H1 (cell line): Measurements from ENCODE around the gene SNU13. TPM values are rescaled to one million over a fixed set of nuclear protein-coding genes. Genes with fewer than 3 reads are reported as not detected.

ENCODE experiments used
- CTCF ChIA-PET: fragments of 300-600 bp; sonication (Branson Sonifier 250); formaldehyde crosslinking; loops from one replicate; lab custom pipeline; 2021; ENCODE audit not compliant: partially characterized antibody; lab: Charles Lee
- POLR2A ChIA-PET: fragments of 300-600 bp; sonication (Branson Sonifier 250); formaldehyde crosslinking; loops from one replicate; lab custom pipeline; 2021; ENCODE audit warnings: inconsistent platforms; ENCODE audit not compliant: partially characterized antibody; lab: Charles Lee
- DNase-seq, 2 experiments: peaks; one replicate each; pipeline versions ENCODE4 v3.0.0 to v3.0.0-alpha.2; 2010 to 2022; ENCODE audit warnings: low spot score in 2 of 2, low read depth in 1 of 2, mixed read lengths in 1 of 2
- FAIRE-seq: peaks from 2 replicates; lab custom pipeline; 2011; peaks lifted over from hg19 to GRCh38; lab: Jason Lieb, UNC
- H2AFZ ChIP-seq: 2 replicates; pipeline ENCODE4 v1.8.1; 2012; ENCODE audit warnings: low read length, inconsistent platforms
- H2AK5ac ChIP-seq: 2 replicates; pipeline ENCODE4 v1.6.1; 2013; ENCODE audit warnings: low read depth, low read length
- H2BK120ac ChIP-seq: replicated peaks from 2 replicates; pipeline ENCODE3; 2013; ENCODE audit warnings: low read depth, low read length, inconsistent platforms
- H2BK12ac ChIP-seq: 2 replicates; pipeline ENCODE4 v1.6.1; 2013; ENCODE audit warnings: low read depth, low read length
- H2BK15ac ChIP-seq: 2 replicates; pipeline ENCODE4 v1.6.1; 2013; ENCODE audit warnings: low read length
- H2BK20ac ChIP-seq: 2 replicates; pipeline ENCODE4 v1.6.1; 2013; ENCODE audit warnings: low read length
- H2BK5ac ChIP-seq: 2 replicates; pipeline ENCODE4 v1.6.1; 2013; ENCODE audit warnings: low read depth, low read length
- H3K14ac ChIP-seq: 2 replicates; pipeline ENCODE4 v1.6.1; 2013; ENCODE audit warnings: inconsistent platforms; ENCODE audit not compliant: insufficient read length
- H3K18ac ChIP-seq: 2 replicates; pipeline ENCODE4 v1.6.1; 2013; ENCODE audit warnings: low read length; ENCODE audit errors: extremely low read depth
- H3K23ac ChIP-seq: 2 replicates; pipeline ENCODE4 v1.6.1; 2013; ENCODE audit warnings: inconsistent platforms; ENCODE audit not compliant: insufficient read length
- H3K23me2 ChIP-seq: 2 replicates; pipeline ENCODE4 v1.6.1; 2013; ENCODE audit warnings: low read depth, low read length
- H3K27ac ChIP-seq: 2 replicates; pipeline ENCODE4 v1.6.1; 2011; ENCODE audit warnings: low read depth, low read length, inconsistent platforms
- H3K27me3 ChIP-seq, 4 experiments: replicated peaks in 1 of 4; 1 replicate in 1 of 4; 2 replicates in 3 of 4; pipeline versions ENCODE4 v1.6.1 to v1.8.1; 2011 to 2013; ENCODE audit warnings: low read length in 3 of 4, mild to moderate bottlenecking in 3 of 4, inconsistent platforms in 2 of 4, mixed read lengths in 2 of 4, moderate library complexity in 1 of 4; ENCODE audit not compliant: control insufficient read depth in 3 of 4, insufficient read depth in 3 of 4; ENCODE audit errors: extremely low read depth in 1 of 4
- H3K36me3 ChIP-seq, 4 experiments: 2 replicates each; pipeline versions ENCODE4 v1.6.1 to v1.8.1; 2011 to 2013; ENCODE audit warnings: mild to moderate bottlenecking in 4 of 4, low read length in 3 of 4, moderate library complexity in 2 of 4, control low read depth in 1 of 4, inconsistent platforms in 1 of 4; ENCODE audit not compliant: insufficient read depth in 4 of 4, control insufficient read depth in 2 of 4
- H3K4ac ChIP-seq: replicated peaks from 2 replicates; pipeline ENCODE3; 2013; ENCODE audit warnings: low read length, low read depth, mixed read lengths, inconsistent platforms; ENCODE audit not compliant: insufficient read length
- H3K4me1 ChIP-seq, 4 experiments: replicated peaks in 1 of 4; 1 replicate in 1 of 4; 2 replicates in 3 of 4; pipeline versions ENCODE4 v1.6.1 to v1.8.1; 2011 to 2013; ENCODE audit warnings: low read length in 3 of 4, inconsistent platforms in 2 of 4, mixed read lengths in 1 of 4; ENCODE audit not compliant: insufficient read depth in 4 of 4, control insufficient read depth in 3 of 4
- H3K4me2 ChIP-seq, 2 experiments: 2 replicates each; pipeline versions ENCODE4 v1.6.1 to v1.8.1; 2011 to 2013; ENCODE audit warnings: low read depth in 2 of 2, low read length in 2 of 2, control low read depth in 1 of 2, inconsistent platforms in 1 of 2, mild to moderate bottlenecking in 1 of 2; ENCODE audit not compliant: insufficient read depth in 1 of 2
- H3K4me3 ChIP-seq, 4 experiments: fragments of 200-600, 300-600 bp in 1 of 4; sonication (generic), shearing (Covaris generic), sonication (Bioruptor Twin) in 1 of 4; 2 replicates each; pipeline versions ENCODE4 v1.5.1 to v1.8.1; 2011 to 2016; ENCODE audit warnings: low read length in 4 of 4, low read depth in 3 of 4, control low read depth in 2 of 4, inconsistent platforms in 2 of 4, mild to moderate bottlenecking in 2 of 4, mixed read lengths in 1 of 4, moderate library complexity in 1 of 4; ENCODE audit not compliant: insufficient read depth in 2 of 4; ENCODE audit errors: extremely low read depth in 1 of 4
- H3K56ac ChIP-seq: replicated peaks from 2 replicates; pipeline ENCODE3; 2013; ENCODE audit warnings: low read depth, mild to moderate bottlenecking, mixed read lengths, low read length, inconsistent platforms; ENCODE audit not compliant: insufficient read length
- H3K79me1 ChIP-seq: 2 replicates; pipeline ENCODE4 v1.6.1; 2013; ENCODE audit warnings: low read depth, low read length, control low read depth
- H3K79me2 ChIP-seq, 2 experiments: 2 replicates each; pipeline versions ENCODE4 v1.6.1 to v1.8.1; 2012 to 2013; ENCODE audit warnings: low read length in 2 of 2, mild to moderate bottlenecking in 2 of 2, inconsistent platforms in 1 of 2; ENCODE audit not compliant: insufficient read depth in 2 of 2, control insufficient read depth in 1 of 2
- H3K9ac ChIP-seq, 4 experiments: replicated peaks in 1 of 4; 1 replicate in 1 of 4; 2 replicates in 3 of 4; pipeline versions ENCODE4 v1.6.1 to v1.8.1; 2011 to 2013; ENCODE audit warnings: low read depth in 3 of 4, low read length in 3 of 4, control low read depth in 2 of 4, mild to moderate bottlenecking in 2 of 4, moderate library complexity in 2 of 4, inconsistent platforms in 1 of 4; ENCODE audit errors: extremely low read depth in 1 of 4
- H3K9me3 ChIP-seq, 2 experiments: 2 replicates each; pipeline versions ENCODE4 v1.6.1 to v1.8.1; 2012 to 2013; ENCODE audit warnings: mild to moderate bottlenecking in 2 of 2, moderate library complexity in 2 of 2, control low read depth in 1 of 2, inconsistent platforms in 1 of 2, low read depth in 1 of 2, low read length in 1 of 2, mixed read lengths in 1 of 2; ENCODE audit not compliant: insufficient read depth in 2 of 2
- H4K20me1 ChIP-seq, 2 experiments: replicated peaks in 1 of 2; 2 replicates each; pipeline versions ENCODE3 to v1.8.1; 2011 to 2013; ENCODE audit warnings: inconsistent platforms in 2 of 2, low read length in 2 of 2, mild to moderate bottlenecking in 1 of 2; ENCODE audit not compliant: insufficient read depth in 2 of 2, control insufficient read depth in 1 of 2
- H4K5ac ChIP-seq: 2 replicates; pipeline ENCODE4 v1.6.1; 2013; ENCODE audit warnings: low read length, low read depth, mixed read lengths, inconsistent platforms; ENCODE audit not compliant: insufficient read length
- H4K8ac ChIP-seq: 2 replicates; pipeline ENCODE4 v1.8.0; 2013; ENCODE audit warnings: mild to moderate bottlenecking, moderate library complexity, low read length, inconsistent platforms; ENCODE audit not compliant: insufficient read depth; ENCODE audit errors: extremely low read depth
- H4K91ac ChIP-seq: replicated peaks from 2 replicates; pipeline ENCODE3; 2013; ENCODE audit warnings: low read length, mixed read lengths, inconsistent platforms; ENCODE audit not compliant: insufficient read length
- CBX8 ChIP-seq: fragments of 300-800, 300-1000 bp; sonication (generic); IDR thresholded peaks from 2 replicates; pipeline ENCODE4 v1.7.1; 2016; ENCODE audit warnings: low read depth, low read length, borderline replicate concordance
- CTBP2 ChIP-seq: IDR thresholded peaks from 2 replicates; pipeline ENCODE4 v1.7.0; 2011; ENCODE audit warnings: borderline replicate concordance, mild to moderate bottlenecking, moderate library complexity, mixed read lengths, low read length; ENCODE audit not compliant: insufficient read depth, insufficient read length
- EGR1 ChIP-seq: IDR thresholded peaks from 2 replicates; pipeline ENCODE4 v1.6.1; 2011; ENCODE audit warnings: low read depth, low read length, borderline replicate concordance
- GABPA ChIP-seq: IDR thresholded peaks from 2 replicates; pipeline ENCODE4 v1.6.1; 2011; ENCODE audit warnings: mild to moderate bottlenecking, low read length, moderate library complexity, borderline replicate concordance; ENCODE audit not compliant: insufficient read depth
- KDM4A ChIP-seq: IDR thresholded peaks from one replicate; pipeline ENCODE4 v1.7.1; 2012; ENCODE audit warnings: low read depth, mild to moderate bottlenecking, moderate library complexity, low read length, inconsistent platforms; ENCODE audit not compliant: severe bottlenecking
- RAD21 ChIP-seq, 2 experiments: IDR thresholded peaks in 1 of 2; conservative IDR thresholded peaks in 1 of 2; 2 replicates each; pipeline ENCODE4 v1.6.1; 2011; ENCODE audit warnings: low read depth in 2 of 2, low read length in 2 of 2, improper control_type of control experiment in 1 of 2, inconsistent platforms in 1 of 2, mild to moderate bottlenecking in 1 of 2, moderate library complexity in 1 of 2
- RXRA ChIP-seq: IDR thresholded peaks from 2 replicates; pipeline ENCODE4 v1.6.1; 2011; ENCODE audit warnings: low read depth, mild to moderate bottlenecking, low read length, moderate library complexity; ENCODE audit not compliant: insufficient read depth
- SAP30 ChIP-seq: fragments of 300-600 bp; sonication (generic); IDR thresholded peaks from 2 replicates; pipeline ENCODE4 v1.7.1; 2012; ENCODE audit warnings: low read length, moderate library complexity, mild to moderate bottlenecking, inconsistent platforms; ENCODE audit not compliant: insufficient read depth, insufficient replicate concordance
- SUZ12 ChIP-seq: fragments of 200-600 bp; sonication (generic); IDR thresholded peaks from 2 replicates; pipeline ENCODE4 v1.6.1; 2012; ENCODE audit warnings: mild to moderate bottlenecking, inconsistent platforms, low read length, moderate library complexity, mixed read lengths
- TEAD4 ChIP-seq: IDR thresholded peaks from 2 replicates; pipeline ENCODE4 v1.6.1; 2012; ENCODE audit warnings: low read depth, low read length, inconsistent platforms, mixed read lengths
- ZNF274 ChIP-seq: IDR thresholded peaks from 2 replicates; pipeline ENCODE4 v1.7.0; 2012; ENCODE audit warnings: low read length, borderline replicate concordance; ENCODE audit errors: extremely low read depth
- WGBS, 2 experiments: shearing (Covaris generic) in 1 of 2; methylation state at CpG; one replicate each; pipeline versions ENCODE4 v1.1.6 to v1.1.7; 2013 to 2015; ENCODE audit warnings: low lambda C conversion rate in 2 of 2, mixed read lengths in 2 of 2, inconsistent platforms in 1 of 2, low coverage in 1 of 2, missing lambda C conversion rate in 1 of 2; ENCODE audit not compliant: insufficient replicate concordance in 2 of 2, insufficient coverage in 1 of 2, insufficient read length in 1 of 2; ENCODE audit errors: extremely low coverage in 1 of 2, missing lambda C conversion rate in 1 of 2; 5-methylcytosine and 5-hydroxymethylcytosine counted together
- polyA plus RNA-seq, 7 experiments: library from polyadenylated mRNA; depleted of rRNA in 3 of 7; stranded (reverse) in 5 of 7; unstranded in 2 of 7; fragments of >200 nt in 5 of 7; fragments of 200-250 nt in 2 of 7; gene quantifications; 1 replicate in 5 of 7; 2 replicates in 1 of 7; 4 replicates in 1 of 7; pipeline versions ENCODE4 v1.2.1 to v1.2.3, GENCODE V29; 2011 to 2013; ENCODE audit warnings: missing spikeins in 2 of 7, mixed read lengths in 2 of 7
- total RNA-seq: library from RNA; stranded (reverse); fragmentation: NEBNext Ultra II Directional; extraction: Animal tissue kit (Norgen Biotek cat#: 25700); gene quantifications from 2 replicates; pipeline ENCODE4 v1.2.1, GENCODE V29; 2021
- TF ChIP-seq, protein P1 (sequence below): IDR thresholded peaks from 2 replicates; pipeline ENCODE4 v1.6.1; 2012; ENCODE audit warnings: inconsistent platforms

Gene SNU13
- total and polyA plus RNA-seq, 2 of the 8 experiments (the other 6 are each of a cell fraction or from before 2014, with no cell fraction given) = 241 to 281 TPM

DNA sequence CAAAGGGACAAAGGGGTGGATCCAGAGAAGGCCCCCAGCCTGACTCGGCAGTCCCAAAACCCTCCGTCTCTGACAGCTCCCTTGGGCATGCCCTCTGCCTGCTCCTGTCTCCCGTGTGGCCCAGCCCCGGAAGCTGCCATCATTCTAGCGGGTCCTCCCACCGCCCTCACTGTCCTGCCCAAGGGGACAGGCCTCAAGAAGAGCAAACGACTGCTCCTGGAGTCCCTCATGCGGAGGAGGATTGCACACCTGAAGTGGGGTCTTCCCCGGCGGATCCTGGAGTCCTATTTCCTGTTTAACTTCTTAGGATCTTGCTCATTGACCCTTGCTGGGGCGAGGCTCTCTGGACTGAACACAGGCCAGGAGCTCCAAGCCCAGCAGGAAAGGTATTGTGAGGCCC, 8.0 kb upstream of the SNU13 start:
- H3K56ac ChIP-seq = no peak overlapping the region
- no peak overlapping the region for H3K14ac ChIP-seq
- no peak overlapping the region for H2BK5ac ChIP-seq
- WGBS, 2 experiments = 87% methylated on average over 11 of the region's 11 CpGs; no CpG with 5 or more reads in 1 of the 2 experiments
- H4K91ac ChIP-seq = no peak overlapping the region
- H3K4me1 ChIP-seq = peaks cover 0 to 6% (median 4%) of the 10 kb centered on the region in 4 experiments; a peak in 5 of 7 replicates
- no peak overlapping the region for H2AFZ ChIP-seq
- H3K27ac ChIP-seq = no peak overlapping the region
- H3K4ac ChIP-seq = no peak overlapping the region
- no peaks in the 10 kb centered on the region for H3K79me2 ChIP-seq
- FAIRE-seq (no peak), DNase-seq (no peak)
- H3K18ac ChIP-seq = peak overlapping the region; percentile 71; the same call in 1 of the 2 replicates
- ChIA-PET CTCF (interaction anchor here (0.6 to 3.9 kb wide), 66 partner anchors 9 to 1243 kb away, joined by 3 to 36 read pairs (median 6); partner anchors contain the start of genes CCDC134, CENPM, SNU13 and SREBF2), POLR2A (interaction anchor here (0.7 to 1.4 kb wide), 6 partner anchors 8 to 104 kb away, joined by 3 to 7 read pairs (median 4); partner anchors contain the start of genes CCDC134, SNU13 and XRCC6)
- no peak overlapping the region for H4K8ac ChIP-seq
- 0 out of 2 replicates have a peak, but pooled peaks cover 2% of the 10 kb centered on the region for H3K23me2 ChIP-seq
- peaks cover 0 to 3% (median 0%) of the 10 kb centered on the region in 4 experiments; a peak in 1 of 8 replicates for H3K36me3 ChIP-seq
- no peak overlapping the region for H2BK120ac ChIP-seq
- H3K4me3 ChIP-seq = no peak overlapping the region
- peaks cover 0 to 7% of the 10 kb centered on the region in 2 experiments; a peak in 1 of 4 replicates for H3K9me3 ChIP-seq
- no peak overlapping the region for H3K4me2 ChIP-seq
- H2BK12ac ChIP-seq = 0 out of 2 replicates have a peak overlapping the region, but pooled peaks have one; percentile 43
- H2BK15ac ChIP-seq = no peak overlapping the region
- TF ChIP-seq ZNF274 (no peak), CTBP2 (no peak), KDM4A (no peak), TEAD4 (no peak), SUZ12 (no peak), CBX8 (no peak), SAP30 (no peak), RAD21 (IDR thresholded peaks at IDR 0.05 in 1 of 2, conservative IDR thresholded peaks at IDR 0.05 in 1 of 2; ENCODE audit: low read depth in 2 of 2, low read length in 2 of 2) (no peak), EGR1 (no peak), GABPA (no peak), RXRA (no peak)
- TF ChIP-seq, protein P1, sequence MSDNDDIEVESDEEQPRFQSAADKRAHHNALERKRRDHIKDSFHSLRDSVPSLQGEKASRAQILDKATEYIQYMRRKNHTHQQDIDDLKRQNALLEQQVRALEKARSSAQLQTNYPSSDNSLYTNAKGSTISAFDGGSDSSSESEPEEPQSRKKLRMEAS = no peak
- H3K27me3 ChIP-seq = peaks cover 0 to 10% (median 6%) of the 10 kb centered on the region in 4 experiments; a peak in 6 of 7 replicates
- H2AK5ac ChIP-seq = no peak overlapping the region
- no peak overlapping the region for H3K23ac ChIP-seq
- H4K5ac ChIP-seq = no peak overlapping the region
- no peak overlapping the region for H3K9ac ChIP-seq
- no peak overlapping the region for H2BK20ac ChIP-seq
- H3K79me1 ChIP-seq = no peaks in the 10 kb centered on the region; the same call in 1 of the 2 replicates
- peaks cover 0 to 2% of the 10 kb centered on the region in 2 experiments for H4K20me1 ChIP-seq
